ENCODE results near the gene ORC6. TPM values are rescaled to one million over a fixed set of nuclear protein-coding genes. Genes with fewer than 3 reads are reported as not detected.

Gene ORC6
- total RNA-seq, 1 experiment from 2014 or later, result 95.0 TPM

DNA sequence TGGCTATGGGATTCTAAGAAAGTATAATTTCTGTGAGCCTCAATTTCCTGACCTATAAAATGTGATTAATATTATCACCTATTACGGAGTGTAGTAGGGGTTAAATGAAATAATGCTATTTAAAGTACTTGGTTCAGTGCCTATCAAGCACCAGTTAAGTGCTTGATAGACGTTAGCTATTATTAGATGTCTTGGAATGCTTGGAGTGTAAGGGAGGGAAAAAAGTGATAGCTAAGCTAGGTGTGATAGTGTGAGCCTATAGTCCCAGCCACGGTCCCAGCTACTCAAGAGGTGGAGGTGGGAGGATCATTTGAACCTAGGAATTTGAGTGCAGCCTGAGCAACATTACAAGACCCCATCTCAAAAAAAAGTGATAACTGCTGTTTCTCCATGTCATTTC lies 7.5 kb downstream of the ORC6 start:
- H3K9ac ChIP-seq (ENCODE audit: extremely low read depth, insufficient read length, low read length), result no peak overlapping the region
- peak overlapping the region in 1 of 3 experiments; percentile 76; a peak in 1 of 7 replicates for H3K27ac Mint-ChIP-seq
- no peaks in the 10 kb centered on the region for H3K23me2 ChIP-seq (ENCODE audit: insufficient read length, low read depth, low read length, poor library complexity, severe bottlenecking)
- no peaks in the 10 kb centered on the region for H4K20me1 ChIP-seq (ENCODE audit: control insufficient read depth, insufficient read depth, insufficient read length)
- H3K36me3 Mint-ChIP-seq (ENCODE audit: insufficient read depth in 1 of 3, low read depth in 3 of 3), result peaks cover 41 to 77% (median 42%) of the 10 kb centered on the region in 3 experiments
- no peaks in the 10 kb centered on the region for H3K79me1 ChIP-seq (ENCODE audit: insufficient read depth, low read depth, low read length, poor library complexity, severe bottlenecking)
- no peak overlapping the region for H4K5ac ChIP-seq (ENCODE audit: insufficient read length, low read depth, low read length)
- no peaks in the 10 kb centered on the region for H3K9me3 ChIP-seq (ENCODE audit: control insufficient read depth, low read depth, low read length)
- H3K27ac ChIP-seq (ENCODE audit: insufficient read length, low read depth, low read length), result no peak overlapping the region
- DNase-seq, result no peak
- H2BK5ac ChIP-seq (ENCODE audit: insufficient read length, low read length), result no peak overlapping the region
- TF ChIP-seq CTCF (conservative IDR thresholded peaks at IDR 0.05), result no peak
- H2AFZ ChIP-seq (ENCODE audit: low read length), result no peak overlapping the region
- no peak overlapping the region for H3T11ph ChIP-seq (ENCODE audit: low read length)
- H3K14ac ChIP-seq (ENCODE audit: insufficient read depth, low read length), result no peak overlapping the region
- no peak overlapping the region for H3K4me3 Mint-ChIP-seq
- H2AK5ac ChIP-seq (ENCODE audit: insufficient read length, low read length), result no peak overlapping the region
- no peak overlapping the region for H3K4me2 ChIP-seq (ENCODE audit: insufficient read depth, insufficient read length, low read length)
- no peak overlapping the region for H4K91ac ChIP-seq (ENCODE audit: insufficient read length, low read depth, low read length)
- no peak overlapping the region for H3K18ac ChIP-seq (ENCODE audit: insufficient read length, low read depth, low read length)
- no peaks in the 10 kb centered on the region for H3K4me1 Mint-ChIP-seq
- H3K27me3 Mint-ChIP-seq (ENCODE audit: low read depth), result no peaks in the 10 kb centered on the region
- H2BK12ac ChIP-seq (ENCODE audit: insufficient read length, low read depth, low read length), result no peak overlapping the region
- no peak overlapping the region for H3K4ac ChIP-seq (ENCODE audit: low read depth, low read length)
- H4K8ac ChIP-seq (replicated peaks; ENCODE audit: insufficient read length, low read depth, low read length), result no peak overlapping the region
- no peak overlapping the region for H2BK20ac ChIP-seq (ENCODE audit: low read depth, low read length, poor library complexity, severe bottlenecking)
- no peak overlapping the region for H3K23ac ChIP-seq (ENCODE audit: insufficient read length, low read depth, low read length)
- H3K4me1 ChIP-seq (ENCODE audit: insufficient read depth, low read length), result no peaks in the 10 kb centered on the region
- H3K79me2 ChIP-seq (ENCODE audit: insufficient read depth, low read length), result no peaks in the 10 kb centered on the region
- WGBS (ENCODE audit: extremely low coverage, insufficient read length, low lambda C conversion rate), result no CpG with 5 or more reads among the region's 3 CpGs
- no peaks in the 10 kb centered on the region for H3K27me3 ChIP-seq (ENCODE audit: insufficient read depth, low read length)
- no peak overlapping the region for H2BK120ac ChIP-seq (ENCODE audit: low read depth, low read length, poor library complexity, severe bottlenecking)
- H2BK15ac ChIP-seq (ENCODE audit: low read depth, low read length), result no peak overlapping the region
- H3K9me3 Mint-ChIP-seq, result no peaks in the 10 kb centered on the region
- no peak overlapping the region for H3K56ac ChIP-seq (ENCODE audit: insufficient read length, low read depth, low read length)

All from H9 (cell line).